ENCODE results near the gene SCLY. TPM values are rescaled to one million over a fixed set of nuclear protein-coding genes. Genes with fewer than 3 reads are reported as not detected.
A peak's percentile ranks its signal among the peaks of the same experiment; 100 is the strongest.
"Not testable (repeated sequence)": the region's sequence is repeated elsewhere in the genome, so short reads cannot be mapped to it uniquely, and the experiment has no call there.

SCLY gene
- polyA plus RNA-seq, 3 donors: 25.2 to 30.8 (median 27.7) TPM

- no peak for DNase-seq (ENCODE audit: extremely low read depth in 1 of 11, low read depth in 9 of 11, low spot score in 4 of 11)
These were observed 2.8 kb downstream of the SCLY start for GRCh38 chr2:238063414-238064189.

- DNase-seq (ENCODE audit: extremely low read depth in 1 of 11, low read depth in 9 of 11, low spot score in 4 of 11): peak in 1 of 11 donors; percentile 8
These were observed 3.6 kb downstream of the SCLY start for GRCh38 chr2:238064376-238064775.

GRCh38 chr2:238065071-238065846 lies 4.5 kb downstream of the SCLY start:
- peak in 1 of 11 donors; percentile 4 for DNase-seq (ENCODE audit: extremely low read depth in 1 of 11, low read depth in 9 of 11, low spot score in 4 of 11)

- DNase-seq (ENCODE audit: extremely low read depth in 1 of 11, low read depth in 9 of 11, low spot score in 4 of 11): no peak
These were observed 5.4 kb downstream of the SCLY start for GRCh38 chr2:238066218-238066617.

GRCh38 chr2:238066718-238067117 lies 5.9 kb downstream of the SCLY start:
- DNase-seq (ENCODE audit: extremely low read depth in 1 of 11, low read depth in 9 of 11, low spot score in 4 of 11): not testable (repeated sequence)

- no peak for DNase-seq (ENCODE audit: extremely low read depth in 1 of 11, low read depth in 9 of 11, low spot score in 4 of 11)
These were observed 7.1 kb downstream of the SCLY start for GRCh38 chr2:238067939-238068338.

- DNase-seq (ENCODE audit: extremely low read depth in 1 of 11, low read depth in 9 of 11, low spot score in 4 of 11): no peak
These were observed 8.4 kb downstream of the SCLY start for GRCh38 chr2:238069021-238069709.

GRCh38 chr2:238069877-238070276 lies 9.1 kb downstream of the SCLY start:
- DNase-seq (ENCODE audit: extremely low read depth in 1 of 11, low read depth in 9 of 11, low spot score in 4 of 11): no peak

- no peak for DNase-seq (ENCODE audit: extremely low read depth in 1 of 11, low read depth in 9 of 11, low spot score in 4 of 11)
These were observed 14.6 kb downstream of the SCLY start for GRCh38 chr2:238075397-238075796.

- no peak for DNase-seq (ENCODE audit: extremely low read depth in 1 of 11, low read depth in 9 of 11, low spot score in 4 of 11)
These were observed 16.5 kb downstream of the SCLY start for GRCh38 chr2:238077292-238077691.

GRCh38 chr2:238079874-238080327 lies 19.1 kb downstream of the SCLY start:
- no peak for DNase-seq (ENCODE audit: extremely low read depth in 1 of 11, low read depth in 9 of 11, low spot score in 4 of 11)

GRCh38 chr2:238080518-238080917 lies 19.7 kb downstream of the SCLY start:
- no peak for DNase-seq (ENCODE audit: extremely low read depth in 1 of 11, low read depth in 9 of 11, low spot score in 4 of 11)

- no peak for DNase-seq (ENCODE audit: extremely low read depth in 1 of 11, low read depth in 9 of 11, low spot score in 4 of 11)
These were observed 20.3 kb downstream of the SCLY start for GRCh38 chr2:238081150-238081549.

GRCh38 chr2:238081561-238081960 lies 20.8 kb downstream of the SCLY start:
- DNase-seq (ENCODE audit: extremely low read depth in 1 of 11, low read depth in 9 of 11, low spot score in 4 of 11): no peak

GRCh38 chr2:238082151-238082550 lies 21.4 kb downstream of the SCLY start:
- no peak for DNase-seq (ENCODE audit: extremely low read depth in 1 of 11, low read depth in 9 of 11, low spot score in 4 of 11)

- DNase-seq (ENCODE audit: extremely low read depth in 1 of 11, low read depth in 9 of 11, low spot score in 4 of 11): no peak
These were observed 22.0 kb downstream of the SCLY start for GRCh38 chr2:238082827-238083226.

GRCh38 chr2:238083919-238084318 lies 23.1 kb downstream of the SCLY start:
- DNase-seq (ENCODE audit: extremely low read depth in 1 of 11, low read depth in 9 of 11, low spot score in 4 of 11): no peak

- DNase-seq (ENCODE audit: extremely low read depth in 1 of 11, low read depth in 9 of 11, low spot score in 4 of 11): no peak
These were observed 24.0 kb downstream of the SCLY start for GRCh38 chr2:238084761-238085160.

- DNase-seq (ENCODE audit: extremely low read depth in 1 of 11, low read depth in 9 of 11, low spot score in 4 of 11): no peak
These were observed 25.1 kb downstream of the SCLY start for GRCh38 chr2:238085899-238086298.

- no peak for DNase-seq (ENCODE audit: extremely low read depth in 1 of 11, low read depth in 9 of 11, low spot score in 4 of 11)
These were observed 26.4 kb downstream of the SCLY start for GRCh38 chr2:238087211-238087610.

All from renal cortex interstitium (tissue), 11 donors.